Heart left ventricle (tissue), 13 donors: ENCODE data around the gene BRSK2.

Source experiments
- CTCF ChIP-seq, 12 donors: fragments of 200-600 bp; sonication (generic) in 4 of 12; IDR thresholded peaks; one replicate each; pipeline versions ENCODE4 v1.5.0 to v1.8.0; 2018 to 2022; ENCODE audit warnings: antibody characterized with exemption in 12 of 12, mild to moderate bottlenecking in 5 of 12
- POLR2A ChIP-seq, 2 donors: fragments of 450-650 bp; IDR thresholded peaks; one replicate each; pipeline ENCODE4 v1.6.1; 2017; ENCODE audit warnings: antibody characterized with exemption in 2 of 2, mild to moderate bottlenecking in 2 of 2, moderate library complexity in 2 of 2
- donor health status: ischemic (EF 13 %, LVEDD 7.1; RV severe dilation, severe dysfunction).
- donor health status: DM: no; HTN: yes; CAD: no.
- donor health status: DM: no; HTN: no; CAD: no.
- donor health status: ischemic (EF 25% LVEDD 6.9; RV normal size, moderate dysfunction).
- donor health status: ischemic (EF 25% LVEDD 5.7; RV mildly dilated, moderate dysfunction).
- donor health status: ischemic (EF 35%, LVEDD 5.7; RV mildly dilated, moderate dysfunction).
- donor health status: nonischemic (EF 11% LVEDD 7.7; RV severe dilation, severe dysfunction).
- donor health status: DM: yes; HTN: yes; CAD: no.
- donor health status: PGD.
- donor health status: ischemic (EF 29% LVEDD 5.4; RV normal size, mild dysfunction).
- donor health status: nonischemic (EF 23%, LVEDD 6.1; RV moderate dilation, normal function).

- no peak for TF ChIP-seq POLR2A (IDR thresholded peaks at IDR 0.05)
- TF ChIP-seq CTCF (IDR thresholded peaks at IDR 0.05), result no peak
Measured at GRCh38 chr11:1406571-1407485, 17.1 kb downstream of the BRSK2 start.
